ENCODE data around the gene EBF3.
A peak's percentile ranks its signal among the peaks of the same experiment; 100 is the strongest.

The EBF3 gene, protein sequence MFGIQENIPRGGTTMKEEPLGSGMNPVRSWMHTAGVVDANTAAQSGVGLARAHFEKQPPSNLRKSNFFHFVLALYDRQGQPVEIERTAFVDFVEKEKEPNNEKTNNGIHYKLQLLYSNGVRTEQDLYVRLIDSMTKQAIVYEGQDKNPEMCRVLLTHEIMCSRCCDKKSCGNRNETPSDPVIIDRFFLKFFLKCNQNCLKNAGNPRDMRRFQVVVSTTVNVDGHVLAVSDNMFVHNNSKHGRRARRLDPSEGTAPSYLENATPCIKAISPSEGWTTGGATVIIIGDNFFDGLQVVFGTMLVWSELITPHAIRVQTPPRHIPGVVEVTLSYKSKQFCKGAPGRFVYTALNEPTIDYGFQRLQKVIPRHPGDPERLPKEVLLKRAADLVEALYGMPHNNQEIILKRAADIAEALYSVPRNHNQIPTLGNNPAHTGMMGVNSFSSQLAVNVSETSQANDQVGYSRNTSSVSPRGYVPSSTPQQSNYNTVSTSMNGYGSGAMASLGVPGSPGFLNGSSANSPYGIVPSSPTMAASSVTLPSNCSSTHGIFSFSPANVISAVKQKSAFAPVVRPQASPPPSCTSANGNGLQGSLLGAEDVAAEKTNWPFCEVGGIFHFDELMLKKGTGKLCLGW

DNA sequence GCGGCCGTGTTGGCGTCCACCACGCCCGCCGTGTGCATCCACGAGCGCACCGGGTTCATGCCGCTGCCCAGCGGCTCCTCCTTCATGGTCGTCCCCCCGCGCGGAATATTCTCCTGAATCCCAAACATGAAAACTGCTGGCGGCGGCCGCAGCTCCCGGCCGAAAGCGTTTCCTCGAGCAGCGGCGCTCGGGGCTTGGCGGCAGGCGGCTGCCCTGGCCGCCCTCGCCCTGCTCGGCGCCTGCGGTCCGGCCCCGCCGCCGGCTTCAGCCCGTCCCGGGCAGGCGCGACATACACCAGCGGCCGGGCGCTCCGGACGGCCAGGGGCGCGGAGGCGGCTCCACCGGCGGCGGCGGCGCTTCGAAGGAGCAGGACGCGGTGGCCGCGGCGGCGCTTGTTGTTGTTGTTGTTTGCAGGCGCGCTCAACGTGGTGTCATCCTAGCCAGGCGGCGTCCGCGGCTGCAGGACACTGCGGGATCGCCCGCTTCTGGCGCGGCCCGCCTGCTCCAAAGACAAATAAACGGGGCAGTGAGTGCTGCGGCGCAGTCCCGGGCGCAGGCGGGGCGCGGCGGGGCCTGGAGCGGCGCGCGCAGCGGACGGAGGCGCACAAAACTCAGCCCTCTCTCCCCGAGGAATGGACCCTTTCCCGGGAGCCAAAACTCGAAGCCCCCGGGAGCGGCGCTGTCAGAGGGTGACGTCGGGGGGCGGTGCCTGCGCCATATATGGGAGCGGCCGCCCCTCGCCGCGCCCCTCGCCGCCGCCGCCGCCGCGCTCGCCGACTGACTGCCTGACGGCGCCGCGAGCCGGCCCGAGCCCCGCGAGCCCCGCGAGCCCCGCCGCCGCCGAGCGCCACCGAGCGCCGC is at the start of gene EBF3:
EBF3 (minus strand) TSS at position 634 of the 861 bp plus-strand sequence; CDS start at position 128, 506 bp downstream.
- TF ChIP-seq EZH2 (IDR thresholded peaks at IDR 0.05) (no peak), POLR2AphosphoS5 (IDR thresholded peaks at IDR 0.05; ENCODE audit: borderline replicate concordance, low read depth, low read length) (peak; percentile 50; the same call in 1 of the 2 replicates), FOXP2 (optimal IDR thresholded peaks at IDR 0.05; ENCODE audit: control extremely low read depth, extremely low read length, insufficient read depth) (no peak)
- Histone ChIP-seq H3K27ac (peak within 1 kb of the TSS; percentile 46; the same call in 1 of the 2 replicates), H3K9ac (ENCODE audit: insufficient read length) (peak within 1 kb of the TSS; percentile 83), H3K9me3 (ENCODE audit: low read depth, low read length) (no peaks in the 10 kb centered on the region), H3K4me3 (peak within 1 kb of the TSS; percentile 87), H3K36me3 (ENCODE audit: insufficient read depth, low read length) (peaks cover 30% of the 10 kb centered on the region)
- DNase-seq (ENCODE audit: low read depth, low spot score): no peak

DNA sequence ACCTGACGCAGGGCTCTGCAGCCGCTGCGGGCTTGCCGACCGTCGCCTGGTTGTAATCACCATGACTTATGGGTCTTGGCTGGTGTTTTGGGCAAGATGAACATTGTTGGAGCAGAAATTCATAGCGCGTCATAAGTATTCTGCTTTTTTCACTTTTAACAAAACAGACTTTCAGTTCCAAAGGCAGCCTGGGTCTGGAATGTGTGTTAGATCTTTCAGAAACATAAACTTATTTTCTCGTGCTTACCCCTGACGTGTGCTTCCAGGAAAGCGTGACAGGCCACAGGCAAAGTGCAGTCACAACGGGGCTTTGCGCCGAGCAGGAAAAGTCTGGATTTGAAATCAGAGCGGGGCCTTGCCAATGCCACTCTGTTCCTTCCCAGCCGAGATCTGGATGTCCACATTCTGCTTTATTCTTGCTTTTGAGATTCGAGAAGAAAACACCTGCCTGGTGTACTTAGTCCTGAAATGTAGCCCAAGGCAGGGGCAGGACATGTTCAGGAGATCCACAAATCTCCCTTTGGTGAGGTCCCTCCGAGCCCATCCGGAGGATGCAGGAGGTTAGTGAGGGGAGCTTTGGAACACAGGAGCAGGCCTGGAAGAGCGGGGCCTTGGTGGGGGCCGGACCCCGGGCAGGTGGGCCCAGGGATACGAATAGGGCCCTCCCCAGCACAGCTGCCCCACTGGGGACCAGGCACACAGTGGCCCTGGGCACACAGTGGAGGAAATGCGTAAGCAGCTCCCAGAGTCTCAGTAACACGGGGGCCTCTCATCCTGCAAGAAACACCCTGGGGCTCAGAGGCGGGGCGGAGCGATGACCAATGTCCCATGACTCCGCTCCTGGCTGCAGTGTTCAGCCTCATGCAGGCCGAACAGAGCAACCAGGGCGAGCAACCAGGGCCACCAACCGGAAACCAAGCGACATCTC is 49.5 kb upstream of the EBF3 start:
- H3K27ac ChIP-seq: no peak overlapping the region
- DNase-seq (ENCODE audit: low read depth, low spot score): no peak
- no peak overlapping the region for H3K4me3 ChIP-seq
- H3K36me3 ChIP-seq (ENCODE audit: insufficient read depth, low read length): no peaks in the 10 kb centered on the region
- H3K9me3 ChIP-seq (ENCODE audit: low read depth, low read length): no peaks in the 10 kb centered on the region
- no peak overlapping the region for H3K9ac ChIP-seq (ENCODE audit: insufficient read length)
- TF ChIP-seq EZH2 (IDR thresholded peaks at IDR 0.05): no peak
- no peak for TF ChIP-seq POLR2AphosphoS5 (IDR thresholded peaks at IDR 0.05; ENCODE audit: borderline replicate concordance, low read depth, low read length)
- no peak for TF ChIP-seq FOXP2 (optimal IDR thresholded peaks at IDR 0.05; ENCODE audit: control extremely low read depth, extremely low read length, insufficient read depth)

DNA sequence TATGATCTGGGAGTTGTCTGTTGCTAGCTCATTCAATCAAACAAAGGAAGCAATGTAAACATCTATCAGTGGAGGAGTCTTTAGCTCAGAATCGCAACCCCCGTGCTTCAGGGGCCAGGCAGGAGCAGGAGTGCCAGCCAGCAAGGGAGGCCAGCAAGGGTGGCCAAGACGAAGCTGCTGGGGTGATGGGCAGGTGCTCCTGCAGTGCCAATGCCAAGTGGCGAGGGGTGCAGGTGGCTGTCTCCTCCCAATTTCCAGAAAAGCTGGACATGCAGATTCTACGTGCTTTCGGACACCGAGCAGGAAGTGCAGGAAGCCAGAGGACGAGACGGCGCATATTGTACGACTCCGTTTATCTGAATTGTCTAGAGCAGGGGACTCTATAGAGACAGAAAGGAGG is 48.1 kb upstream of the EBF3 start:
- no peak for TF ChIP-seq FOXP2 (optimal IDR thresholded peaks at IDR 0.05; ENCODE audit: control extremely low read depth, extremely low read length, insufficient read depth)
- no peak for TF ChIP-seq POLR2AphosphoS5 (IDR thresholded peaks at IDR 0.05; ENCODE audit: borderline replicate concordance, low read depth, low read length)
- TF ChIP-seq EZH2 (IDR thresholded peaks at IDR 0.05): no peak
- no peak overlapping the region for H3K9ac ChIP-seq (ENCODE audit: insufficient read length)
- no peaks in the 10 kb centered on the region for H3K9me3 ChIP-seq (ENCODE audit: low read depth, low read length)

DNA sequence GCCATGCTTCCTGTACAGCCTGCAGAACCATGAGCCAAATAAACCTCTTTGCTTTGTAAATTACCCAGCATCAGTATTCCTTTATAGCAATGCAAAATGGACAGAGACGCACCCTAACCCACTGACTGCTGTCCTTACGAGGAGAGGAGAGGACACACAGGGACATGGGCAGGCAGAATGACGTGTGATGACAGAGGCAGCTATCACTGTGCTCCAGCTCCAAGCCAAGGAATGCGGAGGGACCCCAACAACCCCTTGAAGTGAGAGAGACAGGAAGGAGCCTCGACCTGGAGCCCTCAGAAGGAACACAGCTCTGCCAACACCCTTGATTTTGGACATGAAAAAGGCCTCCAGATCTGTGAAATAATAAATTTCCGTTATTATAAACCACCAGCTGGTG is 46.6 kb upstream of the EBF3 start:
- no peak for TF ChIP-seq POLR2AphosphoS5 (IDR thresholded peaks at IDR 0.05; ENCODE audit: borderline replicate concordance, low read depth, low read length)
- TF ChIP-seq EZH2 (IDR thresholded peaks at IDR 0.05): no peak
- no peak for TF ChIP-seq FOXP2 (optimal IDR thresholded peaks at IDR 0.05; ENCODE audit: control extremely low read depth, extremely low read length, insufficient read depth)

More for the DNA sequence above, 48.1 kb upstream of the EBF3 start:
- no peak for DNase-seq (ENCODE audit: low read depth, low spot score)
- Histone ChIP-seq H3K4me3 (no peak overlapping the region), H3K36me3 (ENCODE audit: insufficient read depth, low read length) (no peaks in the 10 kb centered on the region), H3K27ac (no peak overlapping the region)

DNA sequence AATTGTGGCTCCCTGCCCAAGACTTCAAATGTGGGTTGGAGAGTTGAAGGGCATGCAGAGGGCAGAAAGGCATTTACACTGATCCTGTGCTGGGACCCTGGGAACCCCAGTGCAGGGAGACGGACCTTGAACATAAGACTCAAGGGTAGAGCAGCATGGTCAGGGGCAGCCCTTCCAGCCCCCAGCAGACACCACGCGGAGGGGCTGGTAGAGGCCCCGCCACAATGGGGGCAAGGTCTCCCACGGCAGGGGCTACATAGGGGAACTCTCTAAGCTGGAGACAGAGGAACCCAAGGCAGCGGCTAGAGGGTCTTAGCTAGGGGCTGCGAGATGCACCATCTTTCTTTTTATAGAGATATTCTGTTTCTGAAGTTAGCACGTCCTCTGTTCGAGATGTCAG is 45.2 kb upstream of the EBF3 start:
- TF ChIP-seq FOXP2 (optimal IDR thresholded peaks at IDR 0.05; ENCODE audit: control extremely low read depth, extremely low read length, insufficient read depth) (no peak), POLR2AphosphoS5 (IDR thresholded peaks at IDR 0.05; ENCODE audit: borderline replicate concordance, low read depth, low read length) (no peak), EZH2 (IDR thresholded peaks at IDR 0.05) (no peak)
- no peak for DNase-seq (ENCODE audit: low read depth, low spot score)
- Histone ChIP-seq H3K9ac (ENCODE audit: insufficient read length) (no peak overlapping the region), H3K4me3 (no peak overlapping the region), H3K36me3 (ENCODE audit: insufficient read depth, low read length) (no peaks in the 10 kb centered on the region), H3K27ac (no peak overlapping the region), H3K9me3 (ENCODE audit: low read depth, low read length) (no peaks in the 10 kb centered on the region)

More for the DNA sequence above, 46.6 kb upstream of the EBF3 start:
- H3K27ac ChIP-seq: no peak overlapping the region
- H3K9ac ChIP-seq (ENCODE audit: insufficient read length): no peak overlapping the region
- no peak for DNase-seq (ENCODE audit: low read depth, low spot score)
- H3K4me3 ChIP-seq: no peak overlapping the region
- no peaks in the 10 kb centered on the region for H3K36me3 ChIP-seq (ENCODE audit: insufficient read depth, low read length)
- no peaks in the 10 kb centered on the region for H3K9me3 ChIP-seq (ENCODE audit: low read depth, low read length)

DNA sequence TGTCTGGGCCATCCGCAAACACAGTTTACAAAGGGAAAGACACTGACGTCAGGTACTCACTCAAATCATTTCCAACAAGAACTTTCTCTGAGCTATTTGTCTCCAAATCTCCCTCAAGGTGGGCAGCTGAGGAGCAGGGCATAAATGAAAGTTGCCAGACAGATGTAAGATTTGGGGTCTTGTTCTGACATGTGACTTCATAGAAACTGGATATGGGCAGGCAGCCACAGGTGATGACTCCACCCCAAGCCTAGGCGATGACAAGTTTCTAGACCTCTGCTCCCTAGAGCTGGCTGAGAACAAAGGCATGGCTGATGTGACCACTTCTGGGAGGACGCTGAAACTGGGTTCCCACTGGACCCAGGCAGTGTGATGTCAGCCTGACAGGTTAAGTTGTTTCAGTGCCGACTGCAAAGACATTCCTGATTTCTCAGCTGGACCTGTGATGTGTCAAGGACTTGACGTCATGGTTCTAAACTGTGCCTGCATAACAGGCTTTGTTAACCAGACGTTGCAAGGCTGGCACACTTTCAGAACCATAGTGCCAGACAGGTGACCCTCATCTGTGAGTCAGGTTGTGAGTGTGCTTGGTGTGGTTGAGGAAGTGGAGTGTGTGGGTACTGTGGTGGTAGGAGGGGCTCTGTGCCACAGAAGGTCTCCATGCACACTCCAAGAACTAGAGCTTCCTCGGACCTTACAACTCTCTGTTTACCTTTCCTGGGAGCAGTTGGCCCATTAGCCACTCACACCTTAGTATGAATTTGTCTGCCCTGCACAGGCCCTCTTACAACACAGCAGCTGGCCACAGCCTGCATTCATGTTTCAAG is 39.9 kb upstream of the EBF3 start:
- Histone ChIP-seq H3K9ac (ENCODE audit: insufficient read length) (no peak overlapping the region), H3K36me3 (ENCODE audit: insufficient read depth, low read length) (no peaks in the 10 kb centered on the region), H3K27ac (no peak overlapping the region), H3K9me3 (ENCODE audit: low read depth, low read length) (no peaks in the 10 kb centered on the region), H3K4me3 (no peak overlapping the region)
- no peak for DNase-seq (ENCODE audit: low read depth, low spot score)
- TF ChIP-seq FOXP2 (optimal IDR thresholded peaks at IDR 0.05; ENCODE audit: control extremely low read depth, extremely low read length, insufficient read depth): no peak
- no peak for TF ChIP-seq POLR2AphosphoS5 (IDR thresholded peaks at IDR 0.05; ENCODE audit: borderline replicate concordance, low read depth, low read length)
- TF ChIP-seq EZH2 (IDR thresholded peaks at IDR 0.05): no peak

DNA sequence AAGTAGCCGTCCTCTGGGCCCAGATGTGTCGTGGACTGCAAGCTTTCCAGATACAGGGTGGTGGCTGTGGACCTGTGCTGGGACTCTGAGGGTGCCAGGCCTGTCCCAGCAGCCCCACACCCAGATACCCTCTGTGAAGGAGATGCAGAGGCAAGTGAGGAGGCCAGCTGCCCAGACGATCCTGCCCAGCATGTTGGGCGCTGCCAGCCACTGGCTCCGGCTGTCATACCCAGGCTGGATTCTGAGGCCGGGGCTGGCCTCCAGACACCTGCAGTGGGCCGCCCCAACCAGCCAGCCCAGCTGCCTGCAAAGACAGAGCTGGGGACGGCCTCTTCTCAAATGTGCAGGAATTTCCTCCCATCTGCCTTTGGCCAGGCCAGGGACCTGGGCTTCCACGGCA is 39.1 kb upstream of the EBF3 start:
- H3K36me3 ChIP-seq (ENCODE audit: insufficient read depth, low read length): no peaks in the 10 kb centered on the region
- H3K4me3 ChIP-seq: no peak overlapping the region
- no peak overlapping the region for H3K27ac ChIP-seq
- TF ChIP-seq POLR2AphosphoS5 (IDR thresholded peaks at IDR 0.05; ENCODE audit: borderline replicate concordance, low read depth, low read length) (no peak), FOXP2 (optimal IDR thresholded peaks at IDR 0.05; ENCODE audit: control extremely low read depth, extremely low read length, insufficient read depth) (no peak), EZH2 (IDR thresholded peaks at IDR 0.05) (no peak)
- H3K9me3 ChIP-seq (ENCODE audit: low read depth, low read length): no peaks in the 10 kb centered on the region
- no peak overlapping the region for H3K9ac ChIP-seq (ENCODE audit: insufficient read length)
- DNase-seq (ENCODE audit: low read depth, low spot score): no peak
